OCI-LY3 (cell line): ENCODE results near the gene CDH20.

ENCODE experiments used
- CTCF ChIP-seq: fragments of 200-600, 300-600 bp; sonication (generic); IDR thresholded peaks from 2 replicates; pipeline ENCODE4 v1.5.1; 2014; ENCODE audit warnings: antibody characterized with exemption, low read length, low read depth
- EZH2phosphoT487 ChIP-seq: fragments of 200-600 bp; shearing (Covaris generic); IDR thresholded peaks from 2 replicates; pipeline ENCODE4 v1.6.1; 2018; ENCODE audit warnings: antibody characterized with exemption, mixed run types, low read depth

GRCh38 chr18:61331051-61331450 lies 2.2 kb upstream of the CDH20 start:
- TF ChIP-seq CTCF, result no peak
- no peak for TF ChIP-seq EZH2phosphoT487
